Measurements from ENCODE around the gene C10orf67.
"Not testable (repeated sequence)": the region's sequence is repeated elsewhere in the genome, so short reads cannot be mapped to it uniquely, and the experiment has no call there.

C10orf67 gene

GRCh38 chr10:23263441-23264164 lies 81.0 kb downstream of the C10orf67 start:
- DNase-seq = no peak

GRCh38 chr10:23262928-23263327 lies 81.7 kb downstream of the C10orf67 start:
- no peak for DNase-seq

- no peak for DNase-seq
Measured at GRCh38 chr10:23258516-23258915, 86.1 kb downstream of the C10orf67 start.

GRCh38 chr10:23253780-23254179 lies 90.8 kb downstream of the C10orf67 start:
- peak in 2 of 3 experiments; percentile 4 to 75 for DNase-seq

- DNase-seq = not testable (repeated sequence)
Measured at GRCh38 chr10:23252859-23253258, 91.7 kb downstream of the C10orf67 start.

GRCh38 chr10:23241779-23242178 lies 102.8 kb downstream of the C10orf67 start:
- not testable (repeated sequence) for DNase-seq

GRCh38 chr10:23238015-23238414 lies 106.6 kb downstream of the C10orf67 start:
- no peak for DNase-seq

GRCh38 chr10:23230582-23230981 lies 114.0 kb downstream of the C10orf67 start:
- no peak for DNase-seq

- no peak for DNase-seq
Measured at GRCh38 chr10:23217471-23217870, 127.1 kb downstream of the C10orf67 start.

- DNase-seq = no peak
Measured at GRCh38 chr10:23205972-23206642, 138.5 kb downstream of the C10orf67 start.

- DNase-seq = no peak
Measured at GRCh38 chr10:23204773-23205172, 139.8 kb downstream of the C10orf67 start.

- no peak for DNase-seq
Measured at GRCh38 chr10:23203369-23204325, 140.9 kb downstream of the C10orf67 start.

- no peak for DNase-seq
Measured at GRCh38 chr10:23202779-23203178, 141.8 kb downstream of the C10orf67 start.

GRCh38 chr10:23201837-23202236 lies 142.8 kb downstream of the C10orf67 start:
- DNase-seq = no peak

GRCh38 chr10:23200997-23201652 lies 143.5 kb downstream of the C10orf67 start:
- no peak for DNase-seq

GRCh38 chr10:23200586-23200985 lies 144.0 kb downstream of the C10orf67 start:
- no peak for DNase-seq

GRCh38 chr10:23199768-23200511 lies 144.7 kb downstream of the C10orf67 start:
- DNase-seq = no peak

- DNase-seq = peak in 2 of 3 experiments; percentile 35 to 54
Measured at GRCh38 chr10:23198940-23199767, 145.4 kb downstream of the C10orf67 start.

- DNase-seq = peak in 2 of 3 experiments; percentile 35 to 58
Measured at GRCh38 chr10:23198610-23198939, 146.0 kb downstream of the C10orf67 start.

GRCh38 chr10:23197416-23197861 lies 147.2 kb downstream of the C10orf67 start:
- peak; percentile 3 to 88 (median 52) for DNase-seq

GRCh38 chr10:23196915-23197314 lies 147.7 kb downstream of the C10orf67 start:
- peak in 2 of 3 experiments; percentile 15 to 57 for DNase-seq
